UCSD-AML1 (cell line): Measurements from ENCODE around the gene EEF1AKMT1.
A peak's percentile ranks its signal among the peaks of the same experiment; 100 is the strongest.

Experiments used
- DNase-seq: peaks from one replicate; lab custom pipeline; 2025; ENCODE audit not compliant: unreplicated experiment; lab: John Stamatoyannopoulos, UW

The EEF1AKMT1 gene

DNA sequence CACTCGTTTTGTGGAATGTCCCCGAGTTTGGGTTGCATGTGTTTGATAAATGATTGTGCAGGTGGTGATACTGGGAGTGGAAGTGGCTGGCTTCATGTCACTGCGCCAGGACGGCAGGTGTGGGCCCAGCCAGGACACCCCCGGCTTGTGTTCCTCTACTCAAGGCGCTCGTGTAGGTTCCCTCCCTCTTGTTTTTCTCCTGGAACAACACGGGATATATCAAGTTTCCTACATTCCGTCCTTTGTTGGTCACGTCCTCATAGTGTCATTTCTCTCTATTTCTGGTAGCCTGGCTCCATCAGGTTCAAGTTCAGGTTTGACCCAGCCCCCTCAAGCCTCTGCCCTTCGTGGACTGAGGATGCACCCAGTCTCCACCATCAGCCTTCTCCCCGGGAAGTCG, 54.0 kb downstream of the EEF1AKMT1 start:
- no peak for DNase-seq

DNA sequence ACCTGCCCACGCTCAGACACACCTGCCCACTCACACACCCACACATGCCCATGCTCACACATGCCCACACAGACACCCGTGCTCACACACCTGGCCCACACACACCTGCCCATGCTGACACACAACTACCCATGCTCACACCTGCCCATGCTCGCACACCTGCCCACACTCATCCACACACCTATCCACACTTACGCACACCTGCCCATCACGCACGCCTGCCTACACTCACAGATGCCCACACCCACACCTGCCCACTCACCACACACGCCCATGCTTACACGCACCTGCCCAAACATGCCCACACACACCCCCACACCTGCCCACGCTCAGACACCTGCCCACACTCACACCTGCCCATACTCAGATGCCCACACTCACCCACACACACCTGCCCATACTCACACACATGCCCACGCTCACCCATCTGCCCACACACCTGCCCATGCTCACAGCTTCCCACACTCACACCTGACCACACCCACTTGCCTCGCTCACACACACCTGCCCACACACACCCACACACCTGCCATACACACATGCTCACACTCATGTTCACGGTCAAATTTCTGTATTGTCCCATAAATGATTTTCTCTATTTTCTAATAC, 54.7 kb downstream of the EEF1AKMT1 start:
- no peak for DNase-seq

DNA sequence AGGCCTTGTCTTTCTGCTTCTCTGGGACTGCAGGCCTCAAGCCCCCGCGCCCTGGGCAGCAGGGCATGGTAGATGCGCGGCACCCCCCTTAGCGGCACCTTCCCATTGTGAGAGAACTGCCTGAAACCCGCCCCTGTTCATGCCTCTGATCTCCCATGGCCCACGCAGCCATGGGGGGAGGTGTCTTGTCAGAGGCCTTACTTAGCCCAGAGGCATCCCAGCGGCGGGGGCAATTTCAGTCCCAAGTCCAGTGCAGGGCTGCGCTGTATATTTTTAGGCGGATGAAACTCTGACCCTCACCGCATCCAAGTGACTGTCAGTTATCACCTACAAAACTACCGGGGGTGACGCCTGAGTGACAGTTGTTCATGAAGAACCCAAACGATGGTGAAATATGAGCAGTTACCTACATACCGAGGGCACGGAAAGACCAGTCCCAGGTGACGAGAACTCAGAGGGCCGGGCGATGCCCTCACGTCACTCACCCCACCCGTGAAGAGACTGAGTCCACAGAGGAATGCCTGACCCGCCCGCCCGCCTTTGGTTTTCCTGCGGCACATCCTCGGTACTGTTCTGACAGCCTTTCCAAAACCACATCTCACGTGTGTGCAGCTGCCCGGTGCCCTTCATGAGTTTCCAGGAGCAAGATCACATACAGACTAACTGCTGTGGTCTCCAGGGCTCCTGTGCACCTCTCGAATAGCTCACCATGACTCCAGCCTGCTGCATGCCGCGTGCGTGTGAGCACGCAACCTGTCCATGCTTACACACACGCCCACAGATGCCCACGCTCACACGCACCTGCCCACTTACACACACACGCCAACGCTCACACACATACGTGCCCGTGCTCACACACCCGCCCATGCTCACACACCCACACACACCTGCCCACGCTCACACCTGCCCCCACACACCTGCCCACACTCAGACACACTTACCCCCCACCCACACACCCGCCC, 55.9 kb downstream of the EEF1AKMT1 start:
- no peak for DNase-seq

DNA sequence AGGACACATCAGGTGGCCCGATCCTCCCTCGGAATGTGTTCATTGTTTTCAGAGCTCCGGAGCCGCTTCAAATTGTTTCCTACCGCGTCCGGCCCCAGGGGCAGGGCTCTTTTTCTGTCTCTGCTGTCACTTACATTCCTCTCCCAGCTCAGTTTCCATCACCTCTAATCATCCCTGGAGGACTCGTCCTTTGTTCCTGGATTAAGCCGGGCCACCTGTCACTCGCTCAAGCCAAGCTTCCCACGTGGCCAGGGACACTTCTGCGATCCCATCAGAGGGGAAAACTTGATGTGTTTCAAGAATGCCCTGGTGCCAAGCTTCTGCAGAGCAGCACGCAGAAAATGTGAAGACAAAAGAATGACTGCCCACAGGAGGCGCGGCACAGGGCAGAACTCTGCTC, 56.8 kb downstream of the EEF1AKMT1 start:
- no peak for DNase-seq

DNA sequence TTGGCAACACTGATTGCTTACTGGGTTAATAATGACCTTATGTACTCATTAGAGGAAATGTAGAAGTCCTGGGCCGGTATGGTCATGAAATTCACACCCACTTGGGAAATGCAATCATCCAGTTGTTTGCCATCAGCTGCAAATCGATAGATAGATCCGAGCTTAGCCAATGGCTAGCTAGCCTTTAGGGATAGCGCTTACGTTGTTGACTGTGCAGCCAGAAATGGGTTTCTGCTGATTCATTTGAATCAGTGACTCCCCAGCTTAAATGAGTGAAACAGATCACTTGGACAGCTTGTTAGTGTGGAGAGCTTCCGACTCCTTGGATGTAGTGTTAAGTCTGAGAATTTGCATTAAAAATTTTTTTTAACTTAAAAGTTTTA, 58.4 kb downstream of the EEF1AKMT1 start:
- DNase-seq = no peak

DNA sequence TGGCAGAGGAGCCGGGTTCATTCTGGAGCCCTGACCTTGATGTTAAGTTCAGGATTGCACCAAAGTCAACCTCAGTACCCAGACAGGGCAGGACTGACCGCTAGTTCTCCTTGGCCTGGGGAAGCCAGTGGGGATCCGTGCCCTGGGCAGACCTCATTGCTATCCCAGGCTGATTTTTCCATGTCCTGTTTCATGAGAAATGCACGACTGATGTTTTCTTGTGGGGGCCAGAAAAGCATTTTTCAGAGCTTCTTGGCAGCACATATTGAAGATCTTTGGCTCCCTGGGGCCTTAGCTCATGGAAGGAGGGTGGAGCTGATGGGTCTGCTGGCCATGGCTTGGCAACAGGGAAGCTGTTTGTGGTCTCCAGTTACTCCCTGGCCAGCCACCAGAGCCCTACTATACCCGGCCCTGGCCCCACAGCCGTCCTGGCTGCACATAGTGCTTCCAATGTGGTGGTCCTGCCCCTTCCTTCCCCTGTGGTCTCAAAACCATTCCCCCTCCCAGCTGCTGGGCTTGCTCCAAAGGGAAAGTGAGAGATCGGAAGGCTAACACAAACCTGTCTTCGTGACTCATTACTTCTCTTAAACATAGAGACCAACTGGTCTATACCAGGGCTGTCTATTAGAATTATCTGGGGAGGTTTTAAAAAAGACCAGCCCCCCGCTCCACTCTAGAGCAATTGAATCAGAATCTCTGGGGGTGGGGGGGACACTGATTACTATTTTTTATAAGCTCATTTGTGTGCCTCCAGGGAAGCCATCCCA, 59.0 kb downstream of the EEF1AKMT1 start:
- DNase-seq = no peak

DNA sequence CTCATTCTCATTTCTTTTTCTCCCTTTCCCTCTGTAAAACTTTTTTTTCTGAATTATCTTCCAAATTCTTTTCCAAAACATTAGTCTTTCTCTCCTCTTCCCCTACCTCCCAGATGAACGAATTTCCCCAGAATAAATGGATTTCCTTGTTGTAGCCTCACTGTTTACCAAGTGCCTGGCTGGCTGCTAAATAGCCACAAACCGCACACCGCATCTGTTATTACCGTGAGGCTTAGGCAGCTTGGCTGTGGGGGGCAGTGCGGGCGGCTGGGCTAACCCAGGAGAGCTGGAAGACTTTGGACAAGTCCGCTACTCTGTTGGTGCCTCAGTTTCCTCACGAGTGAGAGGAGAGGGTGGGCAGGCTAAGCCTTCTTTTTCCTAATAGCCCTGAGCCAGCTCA, 59.6 kb downstream of the EEF1AKMT1 start:
- no peak for DNase-seq

DNA sequence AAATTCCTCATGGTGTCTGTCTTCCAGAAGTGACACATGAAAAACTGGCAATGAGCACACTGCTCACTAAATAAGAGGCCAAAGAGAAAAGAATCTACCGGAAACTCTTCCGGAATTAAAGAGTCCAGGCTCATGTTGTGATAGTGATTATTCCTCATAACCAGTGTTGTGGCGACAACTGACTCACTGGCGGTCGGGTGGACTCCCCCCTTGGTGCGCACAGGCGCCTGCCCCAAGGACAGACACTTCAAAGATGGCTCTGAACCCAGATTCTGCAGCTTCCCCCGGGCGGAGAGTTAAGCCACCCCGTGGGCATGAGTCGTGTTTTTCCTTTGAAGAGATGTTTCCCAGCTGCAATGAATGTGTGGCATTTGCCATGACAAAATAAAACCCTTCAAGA, 60.0 kb downstream of the EEF1AKMT1 start:
- no peak for DNase-seq

DNA sequence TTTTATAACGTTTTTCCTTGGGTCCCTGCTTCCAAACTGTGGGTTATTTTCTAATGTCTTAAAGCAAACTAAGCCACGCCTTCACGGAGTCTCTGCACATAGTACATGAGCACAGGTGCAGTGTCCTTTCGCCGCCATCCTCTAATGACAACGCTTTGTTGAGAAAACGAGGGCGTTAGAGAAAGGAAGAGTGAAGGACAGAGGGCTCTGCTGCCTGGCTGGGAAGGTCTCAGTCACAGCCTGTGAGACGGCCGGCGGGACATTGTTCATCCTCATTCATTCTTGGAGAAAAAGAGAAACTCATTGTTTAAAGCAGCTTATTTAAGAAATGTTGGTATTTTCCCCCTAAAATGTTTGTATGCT, 60.8 kb downstream of the EEF1AKMT1 start:
- DNase-seq = no peak

DNA sequence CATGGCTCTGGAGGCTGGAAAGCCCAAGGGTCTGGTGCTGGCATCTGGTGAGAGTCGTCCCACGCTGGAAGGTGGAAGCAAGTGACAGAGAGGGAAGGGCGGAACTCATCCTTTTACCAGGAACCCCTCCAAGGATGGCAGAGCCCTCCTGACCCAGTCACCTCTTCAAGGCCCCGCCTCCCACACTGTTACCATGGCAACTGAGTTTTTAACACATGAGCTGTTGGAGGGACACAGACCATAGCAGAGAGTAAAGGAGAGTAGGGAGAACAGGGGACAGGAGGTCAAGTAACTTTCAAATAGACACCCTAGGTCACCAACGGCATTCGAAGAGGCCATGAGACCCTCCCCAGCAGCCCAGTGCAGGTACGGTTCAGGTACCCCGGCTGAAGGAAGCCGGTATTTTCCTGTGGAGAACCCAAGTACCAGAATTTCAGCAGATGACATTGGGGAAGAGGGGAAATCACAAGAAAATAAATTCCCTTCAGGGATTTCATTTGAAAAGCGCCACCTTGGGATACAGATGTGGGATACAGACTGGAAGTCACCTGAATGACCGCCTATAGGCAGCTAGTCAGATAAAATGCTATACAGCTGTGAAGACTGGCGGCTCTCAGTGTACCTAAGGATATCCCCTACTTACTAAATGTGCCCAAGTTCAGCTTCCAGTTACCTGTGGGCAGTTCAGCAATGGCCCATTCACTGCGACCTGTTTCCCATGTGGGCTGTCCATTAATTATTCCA, 62.3 kb downstream of the EEF1AKMT1 start:
- no peak for DNase-seq

DNA sequence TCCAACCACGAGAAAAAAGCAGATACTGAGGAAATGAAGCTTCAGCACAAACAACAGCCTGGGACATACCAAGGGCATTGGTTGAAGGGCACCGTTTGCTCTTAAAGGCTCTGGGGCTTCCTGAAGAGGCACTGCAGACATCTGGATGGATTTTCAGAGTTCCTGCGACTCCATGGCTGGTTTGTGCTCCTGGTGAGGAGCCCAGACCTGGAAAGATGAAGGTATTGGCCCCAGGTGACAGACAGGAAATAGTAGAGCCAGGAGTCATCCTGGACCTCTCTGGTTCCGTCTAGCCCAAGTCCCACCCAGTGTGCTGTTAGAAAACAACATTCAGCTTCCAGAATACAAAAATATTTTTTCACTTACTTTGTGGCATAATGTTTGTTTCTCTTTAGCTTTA, 64.0 kb downstream of the EEF1AKMT1 start:
- DNase-seq = no peak

DNA sequence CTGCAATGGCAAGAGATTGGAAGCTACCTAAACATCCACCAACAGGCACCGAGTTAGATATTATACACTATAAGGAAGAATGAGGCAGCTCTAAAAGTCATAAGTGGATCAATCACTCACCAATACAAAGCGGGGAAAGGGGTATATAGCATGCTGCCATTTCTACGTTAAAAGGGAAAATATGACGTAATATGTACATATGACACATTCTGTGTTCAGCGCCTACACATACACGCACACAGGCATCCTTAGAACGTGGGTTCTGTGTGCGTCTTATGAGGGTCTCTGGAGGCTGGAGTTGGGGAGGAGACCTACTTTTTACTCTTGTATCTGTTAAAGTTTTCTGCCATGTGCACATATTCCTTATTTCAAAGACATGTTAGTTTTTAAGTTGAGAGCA, 64.4 kb downstream of the EEF1AKMT1 start:
- no peak for DNase-seq

DNA sequence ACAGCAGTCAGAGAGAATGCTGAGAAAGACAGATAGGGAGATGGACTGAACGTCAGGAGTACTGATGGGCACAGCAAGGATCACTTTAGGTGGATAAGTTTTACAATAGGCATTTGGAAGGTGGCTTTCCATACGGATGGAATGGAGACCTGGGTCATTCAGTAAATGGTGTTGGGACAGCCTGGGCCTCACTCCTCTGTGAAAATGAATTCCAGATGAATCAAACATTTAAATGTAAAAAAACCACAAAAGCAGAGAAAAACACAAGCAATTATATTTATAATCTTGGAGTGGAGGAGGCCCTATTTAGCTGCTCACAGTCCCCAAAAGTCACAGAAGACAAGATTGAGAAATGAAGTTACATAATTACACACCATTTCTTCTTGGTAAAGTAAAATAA, 65.5 kb downstream of the EEF1AKMT1 start:
- DNase-seq = no peak

DNA sequence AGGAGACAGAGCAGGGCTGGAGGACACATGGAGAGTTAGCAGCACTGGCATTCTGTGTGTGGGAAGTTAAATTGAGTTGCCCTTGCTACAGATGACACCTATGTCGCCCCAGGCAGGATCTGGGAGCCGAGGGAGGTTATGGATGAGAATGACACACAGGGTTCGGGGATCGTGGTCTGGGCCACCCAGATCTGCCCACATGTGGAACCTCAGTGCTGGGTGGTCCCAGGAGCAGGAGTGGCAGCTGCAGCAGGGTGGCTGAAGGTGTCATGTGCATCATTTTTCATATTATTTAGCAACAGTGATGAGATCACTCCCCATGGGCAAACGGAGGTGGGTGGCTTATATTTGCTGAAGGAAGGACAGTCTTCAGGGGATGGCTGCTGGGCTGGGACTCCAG, 67.1 kb downstream of the EEF1AKMT1 start:
- no peak for DNase-seq

DNA sequence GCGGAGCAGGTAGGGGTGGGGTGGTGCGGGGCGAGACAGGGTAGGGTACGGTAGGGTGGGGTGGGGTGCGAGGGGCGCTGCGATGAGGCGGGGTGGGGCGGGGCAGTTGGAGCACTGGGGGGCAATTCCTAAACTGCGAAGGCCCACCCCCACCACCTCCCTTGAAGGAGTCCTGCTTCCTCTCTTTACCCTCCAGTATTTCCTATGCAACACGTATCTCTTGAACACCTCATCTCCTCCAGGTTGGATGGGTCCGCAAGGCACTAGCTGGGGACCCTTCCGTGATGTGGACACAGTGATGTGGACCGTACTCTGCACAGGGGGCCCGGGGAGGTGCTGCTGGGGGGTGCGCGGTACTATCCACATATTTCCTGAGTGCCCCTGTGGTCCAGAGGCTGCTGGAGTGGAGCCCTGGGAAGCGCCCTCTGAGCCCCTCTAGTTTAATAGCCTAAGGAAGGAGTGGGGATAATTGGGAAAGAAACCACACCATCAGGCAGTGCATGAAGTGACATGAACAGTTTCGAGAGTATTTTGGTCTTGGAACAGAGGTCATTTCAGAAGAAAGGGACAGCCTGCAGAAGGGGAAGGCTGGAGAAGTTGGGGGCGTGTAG, 69.2 kb downstream of the EEF1AKMT1 start:
- no peak for DNase-seq

DNA sequence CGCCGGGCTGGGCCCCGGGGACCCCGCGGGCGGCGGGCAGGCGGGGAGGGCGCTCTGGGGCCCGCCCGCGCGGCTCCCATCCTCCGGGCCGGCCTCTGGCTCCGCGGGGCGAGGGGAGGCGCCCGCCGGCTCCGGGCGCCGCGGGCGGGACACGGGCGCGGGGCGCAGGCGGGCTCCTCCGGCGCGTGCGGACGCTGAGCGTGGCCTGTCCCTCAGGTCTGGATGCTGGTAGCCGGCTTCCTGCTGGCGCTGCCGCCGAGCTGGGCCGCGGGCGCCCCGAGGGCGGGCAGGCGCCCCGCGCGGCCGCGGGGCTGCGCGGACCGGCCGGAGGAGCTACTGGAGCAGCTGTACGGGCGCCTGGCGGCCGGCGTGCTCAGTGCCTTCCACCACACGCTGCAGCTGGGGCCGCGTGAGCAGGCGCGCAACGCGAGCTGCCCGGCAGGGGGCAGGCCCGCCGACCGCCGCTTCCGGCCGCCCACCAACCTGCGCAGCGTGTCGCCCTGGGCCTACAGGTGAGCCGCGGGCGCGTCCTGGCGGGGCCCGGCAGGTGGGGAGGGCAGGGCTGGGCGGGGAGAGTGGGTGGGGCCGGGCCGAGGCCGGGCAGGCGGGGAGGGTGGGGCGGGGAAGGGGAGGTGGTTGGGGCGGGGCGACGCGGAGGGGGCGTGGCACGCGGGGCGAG, 69.8 kb downstream of the EEF1AKMT1 start:
- DNase-seq = peak; percentile 82

DNA sequence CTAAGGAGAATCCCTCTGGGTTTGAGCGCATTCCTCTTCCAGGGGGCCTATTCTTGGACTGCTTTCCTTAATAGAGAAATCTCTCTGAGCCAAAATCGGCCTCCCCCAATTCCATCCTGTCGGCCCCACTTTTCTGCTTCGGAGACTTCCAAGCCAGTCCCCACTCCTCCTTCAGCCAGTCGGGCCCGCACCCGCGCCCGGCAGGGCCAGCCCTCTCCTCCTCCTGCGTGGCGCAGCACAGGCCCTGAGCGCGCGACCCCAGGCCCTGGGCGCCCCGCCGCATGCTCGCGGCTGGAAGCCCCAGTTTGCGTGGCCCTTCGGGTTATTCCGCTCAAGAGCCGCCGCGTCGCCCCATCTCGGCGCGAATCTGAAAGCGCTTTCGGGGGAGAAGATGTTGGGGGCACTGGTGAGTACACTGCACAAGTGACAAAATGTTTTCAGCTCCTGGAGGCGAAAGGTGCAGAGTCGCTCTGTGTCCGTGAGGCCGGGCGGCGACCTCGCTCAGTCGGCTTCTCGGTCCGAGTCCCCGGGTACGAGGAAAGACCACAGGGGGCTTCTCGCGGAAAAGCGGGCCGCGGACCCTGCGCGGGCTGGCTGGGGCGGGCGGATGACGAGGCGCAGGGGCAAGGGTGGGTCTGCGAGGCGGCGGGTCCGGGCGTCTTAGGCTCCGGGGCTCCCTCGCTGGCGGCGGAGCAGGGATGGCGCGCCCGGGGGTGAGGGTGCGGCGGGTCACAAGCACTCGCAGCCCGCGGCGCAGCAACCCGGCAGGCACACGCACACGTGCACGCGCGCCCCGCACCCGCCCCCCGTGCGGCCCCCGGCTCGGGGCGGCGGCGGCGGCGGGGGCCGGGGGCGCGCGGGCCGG, 70.6 kb downstream of the EEF1AKMT1 start, which contains the start of gene IL17D:
TSS of gene IL17D (plus strand) at position 785 of the 865 bp plus-strand sequence. CDS start 303 bp downstream, outside the sequence.
- peak; percentile 62 for DNase-seq

DNA sequence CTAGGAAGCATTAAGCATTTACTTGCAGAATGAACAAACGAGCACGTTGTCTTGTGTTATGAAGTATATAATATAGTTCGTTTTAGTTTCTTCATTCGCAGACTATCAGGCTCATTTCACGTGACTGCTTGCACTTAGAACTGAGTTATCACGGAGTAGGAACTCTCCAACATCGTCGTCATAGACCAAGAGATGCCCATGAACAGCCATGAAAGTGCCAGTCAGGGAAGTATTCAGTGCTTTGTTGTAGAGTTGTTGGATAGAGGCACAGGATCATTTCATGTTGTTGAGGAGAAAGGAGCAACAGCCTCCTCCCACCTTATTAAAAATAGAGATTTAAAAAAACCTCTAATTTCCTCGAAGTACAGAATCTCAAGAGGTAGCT, 71.2 kb downstream of the EEF1AKMT1 start:
- no peak for DNase-seq

DNA sequence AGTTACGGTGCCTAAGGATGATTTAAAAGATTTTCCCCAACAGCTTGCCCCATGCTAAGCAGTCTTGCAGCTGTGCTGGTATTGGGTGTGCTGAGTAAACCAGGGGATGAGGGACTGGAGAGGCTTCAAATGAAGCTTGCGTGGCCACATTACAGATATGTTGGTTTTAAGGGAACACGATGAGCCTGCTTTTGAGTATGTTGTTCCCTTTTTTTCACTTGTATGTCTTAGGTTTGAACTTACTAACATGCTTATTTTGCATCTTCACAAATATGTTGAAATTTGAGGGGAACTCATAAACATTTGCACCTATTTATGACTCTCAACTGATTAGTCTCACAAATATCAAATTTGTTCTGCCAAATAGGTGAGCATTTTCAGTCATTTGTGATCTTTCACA, 72.3 kb downstream of the EEF1AKMT1 start:
- DNase-seq = no peak
